Measurements from ENCODE around the gene TKT. TPM values are rescaled to one million over a fixed set of nuclear protein-coding genes. Genes with fewer than 3 reads are reported as not detected.

Gene TKT
- total and polyA plus RNA-seq, 3 donors from 2014 or later: 99.9 to 184 (median 112) TPM

DNA sequence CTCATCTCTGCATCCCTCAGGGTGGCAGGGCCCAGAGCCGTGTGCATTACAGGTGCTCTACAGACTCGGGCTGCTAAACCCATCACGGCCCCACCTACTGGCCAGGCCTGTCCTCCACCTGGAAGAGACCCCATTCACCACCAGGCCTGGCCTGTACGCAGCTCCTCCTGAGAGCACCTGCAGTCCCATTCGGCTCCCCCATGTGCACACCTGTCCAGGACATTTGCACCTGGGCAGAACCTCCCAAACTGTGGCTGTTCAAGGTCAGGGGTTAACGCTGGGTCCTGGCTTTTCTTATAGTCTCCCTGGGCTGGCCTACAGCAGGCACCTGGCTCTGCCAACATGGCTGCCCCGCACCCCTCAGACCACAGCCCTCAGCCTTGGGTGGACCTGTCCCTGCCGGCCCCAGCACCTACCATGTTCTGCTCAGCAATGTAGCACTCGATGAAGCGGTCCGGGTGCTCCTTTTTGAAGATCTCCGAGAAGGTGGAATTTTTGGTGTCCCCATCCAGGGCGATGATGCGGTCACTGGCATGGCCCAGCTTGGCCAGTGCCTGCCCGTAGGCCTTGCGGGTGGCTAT lies 25.7 kb downstream of the TKT start:
- DNase-seq: no peak
- WGBS, 2 donors: 91 to 94% methylated on average over 10 to 16 of the region's 16 CpGs
- intact Hi-C loops (cut with DNase I; ENCODE audit: low total_unique reads): no loop called here
- Histone ChIP-seq H3K4me3 (no peak overlapping the region), H3K27ac (no peak overlapping the region), H3K27me3 (no peaks in the 10 kb centered on the region), H3K36me3 (ENCODE audit: low read depth, missing control alignments) (no peaks in the 10 kb centered on the region), H3K9me3 (no peaks in the 10 kb centered on the region), H3K4me1 (no peaks in the 10 kb centered on the region)
- TF ChIP-seq CTCF (IDR thresholded peaks at IDR 0.05): no peak
- no peak for TF ChIP-seq POLR2A (IDR thresholded peaks at IDR 0.05)

DNA sequence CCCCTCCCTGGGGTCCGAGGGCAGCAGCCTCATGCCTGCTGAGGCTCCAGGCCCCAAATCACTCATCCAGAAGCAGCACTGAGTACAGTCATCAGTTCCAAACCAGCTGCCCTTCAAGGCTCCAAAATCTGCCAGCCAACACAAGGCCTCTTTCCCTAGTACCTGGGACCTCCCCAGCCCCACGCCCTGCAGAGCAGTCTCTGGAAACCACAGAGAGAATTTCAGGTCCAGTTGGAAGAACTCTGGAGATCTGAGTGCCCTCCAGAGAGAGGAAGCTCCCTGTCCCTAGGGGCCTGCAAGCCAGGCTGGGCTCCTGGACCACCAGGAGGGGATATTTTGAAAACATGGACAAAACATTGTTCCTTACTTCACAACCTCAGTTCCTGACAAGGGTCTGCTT lies 26.2 kb downstream of the TKT start:
- TF ChIP-seq CTCF (IDR thresholded peaks at IDR 0.05) (no peak), POLR2A (IDR thresholded peaks at IDR 0.05) (no peak)
- intact Hi-C loops (cut with DNase I; ENCODE audit: low total_unique reads): no loop called here
- Histone ChIP-seq H3K36me3 (ENCODE audit: low read depth, missing control alignments) (no peaks in the 10 kb centered on the region), H3K27ac (no peak overlapping the region), H3K4me1 (no peaks in the 10 kb centered on the region), H3K27me3 (no peaks in the 10 kb centered on the region), H3K4me3 (no peak overlapping the region), H3K9me3 (no peaks in the 10 kb centered on the region)
- WGBS, 2 donors: 98 to 100% methylated on average over 2 of the region's 2 CpGs
- DNase-seq: no peak

GRCh38 chr3:53229171-53229570 lies 26.7 kb downstream of the TKT start:
- 95% methylated on average over 14 of the region's 14 CpGs for WGBS, 2 donors
- intact Hi-C loops (cut with DNase I; ENCODE audit: low total_unique reads): no loop called here
- DNase-seq: no peak

GRCh38 chr3:53227993-53228885 lies 27.6 kb downstream of the TKT start:
- H3K36me3 ChIP-seq (ENCODE audit: low read depth, missing control alignments): no peaks in the 10 kb centered on the region
- H3K27ac ChIP-seq: no peak overlapping the region
- TF ChIP-seq POLR2A (IDR thresholded peaks at IDR 0.05) (no peak), CTCF (IDR thresholded peaks at IDR 0.05) (no peak)
- H3K4me1 ChIP-seq: no peaks in the 10 kb centered on the region
- H3K4me3 ChIP-seq: no peak overlapping the region
- H3K27me3 ChIP-seq: no peaks in the 10 kb centered on the region
- no peak for DNase-seq
- no peaks in the 10 kb centered on the region for H3K9me3 ChIP-seq
- intact Hi-C loops (cut with DNase I; ENCODE audit: low total_unique reads): no loop called here
- 85 to 88% methylated on average over 7 to 23 of the region's 24 CpGs for WGBS, 2 donors

More at GRCh38 chr3:53229171-53229570, 26.7 kb downstream of the TKT start:
- Histone ChIP-seq H3K36me3 (ENCODE audit: low read depth, missing control alignments) (no peaks in the 10 kb centered on the region), H3K4me3 (no peak overlapping the region), H3K9me3 (no peaks in the 10 kb centered on the region), H3K4me1 (no peaks in the 10 kb centered on the region), H3K27me3 (no peaks in the 10 kb centered on the region), H3K27ac (no peak overlapping the region)
- TF ChIP-seq POLR2A (IDR thresholded peaks at IDR 0.05): no peak

GRCh38 chr3:53226841-53227407 lies 28.9 kb downstream of the TKT start:
- intact Hi-C loops (cut with DNase I; ENCODE audit: low total_unique reads): no loop called here
- Histone ChIP-seq H3K36me3 (ENCODE audit: low read depth, missing control alignments) (no peaks in the 10 kb centered on the region), H3K27me3 (no peaks in the 10 kb centered on the region), H3K27ac (no peak overlapping the region), H3K9me3 (no peaks in the 10 kb centered on the region), H3K4me1 (no peaks in the 10 kb centered on the region), H3K4me3 (no peak overlapping the region)
- TF ChIP-seq CTCF (IDR thresholded peaks at IDR 0.05) (no peak), POLR2A (IDR thresholded peaks at IDR 0.05) (no peak)
- 94 to 96% methylated on average over 11 to 15 of the region's 17 CpGs for WGBS, 2 donors
- no peak for DNase-seq

All from testis (tissue), 3 donors.